Measurements from ENCODE around the gene OR51A7. TPM values are rescaled to one million over a fixed set of nuclear protein-coding genes. Genes with fewer than 3 reads are reported as not detected.
"Not testable (repeated sequence)": the region's sequence is repeated elsewhere in the genome, so short reads cannot be mapped to it uniquely, and the experiment has no call there.

Gene OR51A7
- total RNA-seq, 1 donor from 2014 or later: not detected

DNA sequence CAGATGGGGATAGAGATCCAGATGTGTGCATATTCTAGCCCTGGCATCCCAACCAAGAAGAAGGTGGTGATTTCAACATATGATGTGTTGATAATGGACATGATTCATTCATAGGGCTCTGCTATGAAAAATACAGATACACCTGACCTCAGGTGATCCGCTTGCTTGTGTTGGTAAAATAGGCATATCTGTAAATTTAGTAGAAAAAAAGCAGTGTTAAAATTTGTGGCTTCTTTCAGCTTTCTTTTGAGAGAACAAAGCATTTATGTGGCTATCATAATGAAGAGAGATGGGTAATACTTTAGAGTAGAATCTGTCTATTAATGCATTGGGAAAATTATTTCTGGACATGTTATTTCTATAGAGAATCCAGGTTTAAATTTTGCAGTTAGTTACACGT is 52.0 kb downstream of the OR51A7 start, which contains the start of gene OR51A2:
Gene OR51A2, minus strand, starts transcription at position 101 of the 400 bp plus-strand sequence. Its CDS starts 0 bp downstream, at position 101.
- not testable (repeated sequence) for DNase-seq

DNA sequence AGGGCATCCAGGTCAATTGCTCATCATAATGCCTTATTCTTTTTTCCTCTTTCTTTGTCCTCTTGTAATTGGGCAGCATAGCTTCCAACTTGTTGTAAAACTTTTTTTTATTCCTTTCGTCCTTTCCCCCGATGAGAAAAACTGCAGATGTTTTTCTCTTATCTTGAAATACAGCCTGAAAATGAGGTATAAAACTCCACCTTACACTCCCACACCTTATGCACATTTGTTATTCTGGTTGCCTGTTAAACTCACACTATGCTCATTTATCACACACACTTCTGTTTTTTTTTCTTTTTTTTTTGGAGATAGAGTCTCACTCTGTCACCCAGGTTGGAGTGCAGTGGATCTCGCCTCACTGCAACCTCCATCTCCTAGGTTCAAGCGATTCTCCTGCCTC is 53.8 kb downstream of the OR51A7 start:
- no peak for DNase-seq

Other genes starting within 250 kb of the OR51A7 start
- not detected for gene OR51E2, start 205.9 kb upstream of the OR51A7 start, total RNA-seq
- gene MMP26, start 199.0 kb upstream of the OR51A7 start, total RNA-seq: not detected
- gene OR51F1, start 133.8 kb upstream of the OR51A7 start, total RNA-seq: not detected
- gene OR52R1, start 99.4 kb upstream of the OR51A7 start, total RNA-seq: not detected
- not detected for gene OR51F2, start 82.5 kb upstream of the OR51A7 start, total RNA-seq
- not detected for gene OR51S1, start 54.6 kb upstream of the OR51A7 start, total RNA-seq
- gene OR51T1, start 21.9 kb upstream of the OR51A7 start, total RNA-seq: not detected
- gene OR51G2, start 15.6 kb downstream of the OR51A7 start, total RNA-seq: not detected
- not detected for gene OR51G1, start 20.6 kb downstream of the OR51A7 start, total RNA-seq
- gene OR51A4, start 43.8 kb downstream of the OR51A7 start, total RNA-seq: not detected
- gene OR51A2, start 51.9 kb downstream of the OR51A7 start, total RNA-seq: not detected
- not detected for gene OR51L1, start 91.1 kb downstream of the OR51A7 start, total RNA-seq
- gene OR52J3, start 142.7 kb downstream of the OR51A7 start, total RNA-seq: not detected
- gene OR52E2, start 155.8 kb downstream of the OR51A7 start, total RNA-seq: not detected
- not detected for gene OR52E1, start 165.8 kb downstream of the OR51A7 start, total RNA-seq
- gene OR52A5, start 234.6 kb downstream of the OR51A7 start, total RNA-seq: not detected

Data from tongue (tissue), 2 donors.